H1 (cell line): ENCODE results near the gene NAMPT. TPM values are rescaled to one million over a fixed set of nuclear protein-coding genes. Genes with fewer than 3 reads are reported as not detected.

Source experiments
- CTCF ChIA-PET: fragments of 300-600 bp; sonication (Branson Sonifier 250); formaldehyde crosslinking; loops from one replicate; lab custom pipeline; 2021; ENCODE audit not compliant: partially characterized antibody; lab: Charles Lee
- POLR2A ChIA-PET: fragments of 300-600 bp; sonication (Branson Sonifier 250); formaldehyde crosslinking; loops from one replicate; lab custom pipeline; 2021; ENCODE audit warnings: inconsistent platforms; ENCODE audit not compliant: partially characterized antibody; lab: Charles Lee
- DNase-seq, 2 experiments: peaks; one replicate each; pipeline versions ENCODE4 v3.0.0 to v3.0.0-alpha.2; 2010 to 2022; ENCODE audit warnings: low spot score in 2 of 2, low read depth in 1 of 2, mixed read lengths in 1 of 2
- FAIRE-seq: peaks from 2 replicates; lab custom pipeline; 2011; peaks lifted over from hg19 to GRCh38; lab: Jason Lieb, UNC
- H2AFZ ChIP-seq: 2 replicates; pipeline ENCODE4 v1.8.1; 2012; ENCODE audit warnings: low read length, inconsistent platforms
- H2AK5ac ChIP-seq: 2 replicates; pipeline ENCODE4 v1.6.1; 2013; ENCODE audit warnings: low read depth, low read length
- H2BK120ac ChIP-seq: replicated peaks from 2 replicates; pipeline ENCODE3; 2013; ENCODE audit warnings: low read depth, low read length, inconsistent platforms
- H2BK12ac ChIP-seq: 2 replicates; pipeline ENCODE4 v1.6.1; 2013; ENCODE audit warnings: low read depth, low read length
- H2BK15ac ChIP-seq: 2 replicates; pipeline ENCODE4 v1.6.1; 2013; ENCODE audit warnings: low read length
- H2BK20ac ChIP-seq: 2 replicates; pipeline ENCODE4 v1.6.1; 2013; ENCODE audit warnings: low read length
- H2BK5ac ChIP-seq: 2 replicates; pipeline ENCODE4 v1.6.1; 2013; ENCODE audit warnings: low read depth, low read length
- H3K14ac ChIP-seq: 2 replicates; pipeline ENCODE4 v1.6.1; 2013; ENCODE audit warnings: inconsistent platforms; ENCODE audit not compliant: insufficient read length
- H3K18ac ChIP-seq: 2 replicates; pipeline ENCODE4 v1.6.1; 2013; ENCODE audit warnings: low read length; ENCODE audit errors: extremely low read depth
- H3K23ac ChIP-seq: 2 replicates; pipeline ENCODE4 v1.6.1; 2013; ENCODE audit warnings: inconsistent platforms; ENCODE audit not compliant: insufficient read length
- H3K23me2 ChIP-seq: 2 replicates; pipeline ENCODE4 v1.6.1; 2013; ENCODE audit warnings: low read depth, low read length
- H3K27ac ChIP-seq: 2 replicates; pipeline ENCODE4 v1.6.1; 2011; ENCODE audit warnings: low read depth, low read length, inconsistent platforms
- H3K27me3 ChIP-seq, 4 experiments: replicated peaks in 1 of 4; 1 replicate in 1 of 4; 2 replicates in 3 of 4; pipeline versions ENCODE4 v1.6.1 to v1.8.1; 2011 to 2013; ENCODE audit warnings: low read length in 3 of 4, mild to moderate bottlenecking in 3 of 4, inconsistent platforms in 2 of 4, mixed read lengths in 2 of 4, moderate library complexity in 1 of 4; ENCODE audit not compliant: control insufficient read depth in 3 of 4, insufficient read depth in 3 of 4; ENCODE audit errors: extremely low read depth in 1 of 4
- H3K36me3 ChIP-seq, 4 experiments: 2 replicates each; pipeline versions ENCODE4 v1.6.1 to v1.8.1; 2011 to 2013; ENCODE audit warnings: mild to moderate bottlenecking in 4 of 4, low read length in 3 of 4, moderate library complexity in 2 of 4, control low read depth in 1 of 4, inconsistent platforms in 1 of 4; ENCODE audit not compliant: insufficient read depth in 4 of 4, control insufficient read depth in 2 of 4
- H3K4ac ChIP-seq: replicated peaks from 2 replicates; pipeline ENCODE3; 2013; ENCODE audit warnings: low read length, low read depth, mixed read lengths, inconsistent platforms; ENCODE audit not compliant: insufficient read length
- H3K4me1 ChIP-seq, 4 experiments: replicated peaks in 1 of 4; 1 replicate in 1 of 4; 2 replicates in 3 of 4; pipeline versions ENCODE4 v1.6.1 to v1.8.1; 2011 to 2013; ENCODE audit warnings: low read length in 3 of 4, inconsistent platforms in 2 of 4, mixed read lengths in 1 of 4; ENCODE audit not compliant: insufficient read depth in 4 of 4, control insufficient read depth in 3 of 4
- H3K4me2 ChIP-seq, 2 experiments: 2 replicates each; pipeline versions ENCODE4 v1.6.1 to v1.8.1; 2011 to 2013; ENCODE audit warnings: low read depth in 2 of 2, low read length in 2 of 2, control low read depth in 1 of 2, inconsistent platforms in 1 of 2, mild to moderate bottlenecking in 1 of 2; ENCODE audit not compliant: insufficient read depth in 1 of 2
- H3K4me3 ChIP-seq, 4 experiments: fragments of 200-600, 300-600 bp in 1 of 4; sonication (generic), shearing (Covaris generic), sonication (Bioruptor Twin) in 1 of 4; 2 replicates each; pipeline versions ENCODE4 v1.5.1 to v1.8.1; 2011 to 2016; ENCODE audit warnings: low read length in 4 of 4, low read depth in 3 of 4, control low read depth in 2 of 4, inconsistent platforms in 2 of 4, mild to moderate bottlenecking in 2 of 4, mixed read lengths in 1 of 4, moderate library complexity in 1 of 4; ENCODE audit not compliant: insufficient read depth in 2 of 4; ENCODE audit errors: extremely low read depth in 1 of 4
- H3K56ac ChIP-seq: replicated peaks from 2 replicates; pipeline ENCODE3; 2013; ENCODE audit warnings: low read depth, mild to moderate bottlenecking, mixed read lengths, low read length, inconsistent platforms; ENCODE audit not compliant: insufficient read length
- H3K79me1 ChIP-seq: 2 replicates; pipeline ENCODE4 v1.6.1; 2013; ENCODE audit warnings: low read depth, low read length, control low read depth
- H3K79me2 ChIP-seq, 2 experiments: 2 replicates each; pipeline versions ENCODE4 v1.6.1 to v1.8.1; 2012 to 2013; ENCODE audit warnings: low read length in 2 of 2, mild to moderate bottlenecking in 2 of 2, inconsistent platforms in 1 of 2; ENCODE audit not compliant: insufficient read depth in 2 of 2, control insufficient read depth in 1 of 2
- H3K9ac ChIP-seq, 4 experiments: replicated peaks in 1 of 4; 1 replicate in 1 of 4; 2 replicates in 3 of 4; pipeline versions ENCODE4 v1.6.1 to v1.8.1; 2011 to 2013; ENCODE audit warnings: low read depth in 3 of 4, low read length in 3 of 4, control low read depth in 2 of 4, mild to moderate bottlenecking in 2 of 4, moderate library complexity in 2 of 4, inconsistent platforms in 1 of 4; ENCODE audit errors: extremely low read depth in 1 of 4
- H3K9me3 ChIP-seq, 2 experiments: 2 replicates each; pipeline versions ENCODE4 v1.6.1 to v1.8.1; 2012 to 2013; ENCODE audit warnings: mild to moderate bottlenecking in 2 of 2, moderate library complexity in 2 of 2, control low read depth in 1 of 2, inconsistent platforms in 1 of 2, low read depth in 1 of 2, low read length in 1 of 2, mixed read lengths in 1 of 2; ENCODE audit not compliant: insufficient read depth in 2 of 2
- H4K20me1 ChIP-seq, 2 experiments: replicated peaks in 1 of 2; 2 replicates each; pipeline versions ENCODE3 to v1.8.1; 2011 to 2013; ENCODE audit warnings: inconsistent platforms in 2 of 2, low read length in 2 of 2, mild to moderate bottlenecking in 1 of 2; ENCODE audit not compliant: insufficient read depth in 2 of 2, control insufficient read depth in 1 of 2
- H4K5ac ChIP-seq: 2 replicates; pipeline ENCODE4 v1.6.1; 2013; ENCODE audit warnings: low read length, low read depth, mixed read lengths, inconsistent platforms; ENCODE audit not compliant: insufficient read length
- H4K8ac ChIP-seq: 2 replicates; pipeline ENCODE4 v1.8.0; 2013; ENCODE audit warnings: mild to moderate bottlenecking, moderate library complexity, low read length, inconsistent platforms; ENCODE audit not compliant: insufficient read depth; ENCODE audit errors: extremely low read depth
- H4K91ac ChIP-seq: replicated peaks from 2 replicates; pipeline ENCODE3; 2013; ENCODE audit warnings: low read length, mixed read lengths, inconsistent platforms; ENCODE audit not compliant: insufficient read length
- CHD1 ChIP-seq: IDR thresholded peaks from 2 replicates; pipeline ENCODE4 v1.6.1; 2012; ENCODE audit warnings: low read depth, low read length, improper control_type of control experiment
- GTF2F1 ChIP-seq: IDR thresholded peaks from 2 replicates; pipeline ENCODE4 v1.6.1; 2012; ENCODE audit warnings: low read depth, low read length, improper control_type of control experiment, borderline replicate concordance
- RFX5 ChIP-seq: IDR thresholded peaks from 2 replicates; pipeline ENCODE4 v1.6.1; 2011; ENCODE audit warnings: low read depth, low read length, improper control_type of control experiment, borderline replicate concordance
- TEAD4 ChIP-seq: IDR thresholded peaks from 2 replicates; pipeline ENCODE4 v1.6.1; 2012; ENCODE audit warnings: low read depth, low read length, inconsistent platforms, mixed read lengths
- WGBS, 2 experiments: shearing (Covaris generic) in 1 of 2; methylation state at CpG; one replicate each; pipeline versions ENCODE4 v1.1.6 to v1.1.7; 2013 to 2015; ENCODE audit warnings: low lambda C conversion rate in 2 of 2, mixed read lengths in 2 of 2, inconsistent platforms in 1 of 2, low coverage in 1 of 2, missing lambda C conversion rate in 1 of 2; ENCODE audit not compliant: insufficient replicate concordance in 2 of 2, insufficient coverage in 1 of 2, insufficient read length in 1 of 2; ENCODE audit errors: extremely low coverage in 1 of 2, missing lambda C conversion rate in 1 of 2; 5-methylcytosine and 5-hydroxymethylcytosine counted together
- polyA plus RNA-seq, 7 experiments: library from polyadenylated mRNA; depleted of rRNA in 3 of 7; stranded (reverse) in 5 of 7; unstranded in 2 of 7; fragments of >200 nt in 5 of 7; fragments of 200-250 nt in 2 of 7; gene quantifications; 1 replicate in 5 of 7; 2 replicates in 1 of 7; 4 replicates in 1 of 7; pipeline versions ENCODE4 v1.2.1 to v1.2.3, GENCODE V29; 2011 to 2013; ENCODE audit warnings: missing spikeins in 2 of 7, mixed read lengths in 2 of 7
- total RNA-seq: library from RNA; stranded (reverse); fragmentation: NEBNext Ultra II Directional; extraction: Animal tissue kit (Norgen Biotek cat#: 25700); gene quantifications from 2 replicates; pipeline ENCODE4 v1.2.1, GENCODE V29; 2021

NAMPT gene
- total and polyA plus RNA-seq, 2 of the 8 experiments (the other 6 are each of a cell fraction or from before 2014, with no cell fraction given), result 15.4 to 95.9 TPM

DNA sequence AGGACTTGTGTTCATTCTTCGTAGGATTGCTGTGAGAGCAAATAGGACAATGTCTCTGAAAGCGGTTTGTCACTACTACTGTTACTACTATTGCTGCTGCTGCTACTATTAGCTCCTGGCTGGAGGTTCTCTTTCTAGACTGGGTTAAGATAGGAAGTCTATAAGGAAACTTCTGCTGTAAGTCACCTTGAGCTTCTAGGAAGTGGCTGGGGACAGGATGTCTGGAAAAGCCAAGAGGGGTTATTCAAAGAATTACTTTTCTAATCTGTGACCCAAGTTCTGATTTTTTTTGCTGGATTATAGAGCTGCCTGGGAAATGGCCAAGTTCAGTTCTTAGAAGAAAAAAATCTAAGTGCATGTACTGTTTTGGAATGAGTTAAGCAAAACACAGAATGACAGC is 62.2 kb downstream of the NAMPT start:
- no peak for TF ChIP-seq TEAD4
- no peak for TF ChIP-seq RFX5
- TF ChIP-seq GTF2F1, result no peak
- no peak for TF ChIP-seq CHD1
- H3K14ac ChIP-seq, result no peak overlapping the region
- CTCF ChIA-PET, result interaction anchor here (0.7 to 1.5 kb wide), 3 partner anchors 10 to 625 kb away, joined by 3 to 4 read pairs (median 3); no protein-coding TSS in a partner anchor

More for the DNA sequence above, 62.2 kb downstream of the NAMPT start:
- Histone ChIP-seq H3K18ac (no peak overlapping the region), H3K27me3 (no peaks in the 10 kb centered on the region), H3K27ac (no peak overlapping the region), H3K56ac (no peak overlapping the region), H2BK20ac (no peak overlapping the region), H3K79me1 (no peaks in the 10 kb centered on the region), H2BK15ac (no peak overlapping the region), H3K4me1 (no peaks in the 10 kb centered on the region), H2BK120ac (no peak overlapping the region), H3K79me2 (no peaks in the 10 kb centered on the region), H3K4me3 (no peak overlapping the region), H3K9ac (no peak overlapping the region), H4K8ac (no peak overlapping the region), H3K23me2 (no peaks in the 10 kb centered on the region), H2BK12ac (no peak overlapping the region), H2AFZ (no peak overlapping the region), H4K5ac (no peak overlapping the region), H2BK5ac (no peak overlapping the region), H3K36me3 (no peaks in the 10 kb centered on the region), H3K4ac (no peak overlapping the region), H4K20me1 (no peaks in the 10 kb centered on the region), H3K4me2 (no peak overlapping the region), H3K9me3 (no peaks in the 10 kb centered on the region), H2AK5ac (no peak overlapping the region), H3K23ac (no peak overlapping the region), H4K91ac (no peak overlapping the region)
- FAIRE-seq (no peak), DNase-seq (no peak)
- POLR2A ChIA-PET, result no interaction called here
- 86% methylated on average over 2 of the region's 2 CpGs; no CpG with 5 or more reads in 1 of the 2 experiments for WGBS, 2 experiments
